Measurements from ENCODE around the gene RFTN1. TPM values are rescaled to one million over a fixed set of nuclear protein-coding genes. Genes with fewer than 3 reads are reported as not detected.

RFTN1 gene
- total and polyA plus RNA-seq, 2 experiments from 2014 or later, result 3.3 to 7.2 TPM

GRCh38 chr3:16323737-16324136 lies 189.8 kb downstream of the RFTN1 start (continued):
- TF ChIP-seq, protein P1, sequence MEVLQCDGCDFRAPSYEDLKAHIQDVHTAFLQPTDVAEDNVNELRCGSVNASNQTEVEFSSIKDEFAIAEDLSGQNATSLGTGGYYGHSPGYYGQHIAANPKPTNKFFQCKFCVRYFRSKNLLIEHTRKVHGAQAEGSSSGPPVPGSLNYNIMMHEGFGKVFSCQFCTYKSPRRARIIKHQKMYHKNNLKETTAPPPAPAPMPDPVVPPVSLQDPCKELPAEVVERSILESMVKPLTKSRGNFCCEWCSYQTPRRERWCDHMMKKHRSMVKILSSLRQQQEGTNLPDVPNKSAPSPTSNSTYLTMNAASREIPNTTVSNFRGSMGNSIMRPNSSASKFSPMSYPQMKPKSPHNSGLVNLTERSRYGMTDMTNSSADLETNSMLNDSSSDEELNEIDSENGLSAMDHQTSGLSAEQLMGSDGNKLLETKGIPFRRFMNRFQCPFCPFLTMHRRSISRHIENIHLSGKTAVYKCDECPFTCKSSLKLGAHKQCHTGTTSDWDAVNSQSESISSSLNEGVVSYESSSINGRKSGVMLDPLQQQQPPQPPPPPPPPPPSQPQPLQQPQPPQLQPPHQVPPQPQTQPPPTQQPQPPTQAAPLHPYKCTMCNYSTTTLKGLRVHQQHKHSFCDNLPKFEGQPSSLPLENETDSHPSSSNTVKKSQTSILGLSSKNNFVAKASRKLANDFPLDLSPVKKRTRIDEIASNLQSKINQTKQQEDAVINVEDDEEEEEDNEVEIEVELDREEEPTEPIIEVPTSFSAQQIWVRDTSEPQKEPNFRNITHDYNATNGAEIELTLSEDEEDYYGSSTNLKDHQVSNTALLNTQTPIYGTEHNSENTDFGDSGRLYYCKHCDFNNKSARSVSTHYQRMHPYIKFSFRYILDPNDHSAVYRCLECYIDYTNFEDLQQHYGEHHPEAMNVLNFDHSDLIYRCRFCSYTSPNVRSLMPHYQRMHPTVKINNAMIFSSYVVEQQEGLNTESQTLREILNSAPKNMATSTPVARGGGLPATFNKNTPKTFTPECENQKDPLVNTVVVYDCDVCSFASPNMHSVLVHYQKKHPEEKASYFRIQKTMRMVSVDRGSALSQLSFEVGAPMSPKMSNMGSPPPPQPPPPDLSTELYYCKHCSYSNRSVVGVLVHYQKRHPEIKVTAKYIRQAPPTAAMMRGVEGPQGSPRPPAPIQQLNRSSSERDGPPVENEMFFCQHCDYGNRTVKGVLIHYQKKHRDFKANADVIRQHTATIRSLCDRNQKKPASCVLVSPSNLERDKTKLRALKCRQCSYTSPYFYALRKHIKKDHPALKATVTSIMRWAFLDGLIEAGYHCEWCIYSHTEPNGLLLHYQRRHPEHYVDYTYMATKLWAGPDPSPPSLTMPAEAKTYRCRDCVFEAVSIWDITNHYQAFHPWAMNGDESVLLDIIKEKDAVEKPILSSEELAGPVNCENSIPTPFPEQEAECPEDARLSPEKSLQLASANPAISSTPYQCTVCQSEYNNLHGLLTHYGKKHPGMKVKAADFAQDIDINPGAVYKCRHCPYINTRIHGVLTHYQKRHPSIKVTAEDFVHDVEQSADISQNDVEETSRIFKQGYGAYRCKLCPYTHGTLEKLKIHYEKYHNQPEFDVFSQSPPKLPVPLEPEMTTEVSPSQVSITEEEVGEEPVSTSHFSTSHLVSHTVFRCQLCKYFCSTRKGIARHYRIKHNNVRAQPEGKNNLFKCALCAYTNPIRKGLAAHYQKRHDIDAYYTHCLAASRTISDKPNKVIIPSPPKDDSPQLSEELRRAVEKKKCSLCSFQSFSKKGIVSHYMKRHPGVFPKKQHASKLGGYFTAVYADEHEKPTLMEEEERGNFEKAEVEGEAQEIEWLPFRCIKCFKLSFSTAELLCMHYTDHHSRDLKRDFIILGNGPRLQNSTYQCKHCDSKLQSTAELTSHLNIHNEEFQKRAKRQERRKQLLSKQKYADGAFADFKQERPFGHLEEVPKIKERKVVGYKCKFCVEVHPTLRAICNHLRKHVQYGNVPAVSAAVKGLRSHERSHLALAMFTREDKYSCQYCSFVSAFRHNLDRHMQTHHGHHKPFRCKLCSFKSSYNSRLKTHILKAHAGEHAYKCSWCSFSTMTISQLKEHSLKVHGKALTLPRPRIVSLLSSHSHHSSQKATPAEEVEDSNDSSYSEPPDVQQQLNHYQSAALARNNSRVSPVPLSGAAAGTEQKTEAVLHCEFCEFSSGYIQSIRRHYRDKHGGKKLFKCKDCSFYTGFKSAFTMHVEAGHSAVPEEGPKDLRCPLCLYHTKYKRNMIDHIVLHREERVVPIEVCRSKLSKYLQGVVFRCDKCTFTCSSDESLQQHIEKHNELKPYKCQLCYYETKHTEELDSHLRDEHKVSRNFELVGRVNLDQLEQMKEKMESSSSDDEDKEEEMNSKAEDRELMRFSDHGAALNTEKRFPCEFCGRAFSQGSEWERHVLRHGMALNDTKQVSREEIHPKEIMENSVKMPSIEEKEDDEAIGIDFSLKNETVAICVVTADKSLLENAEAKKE (CRISPR knock-in tag; IDR thresholded peaks at IDR 0.05), result no peak
- TF ChIP-seq, protein P2, sequence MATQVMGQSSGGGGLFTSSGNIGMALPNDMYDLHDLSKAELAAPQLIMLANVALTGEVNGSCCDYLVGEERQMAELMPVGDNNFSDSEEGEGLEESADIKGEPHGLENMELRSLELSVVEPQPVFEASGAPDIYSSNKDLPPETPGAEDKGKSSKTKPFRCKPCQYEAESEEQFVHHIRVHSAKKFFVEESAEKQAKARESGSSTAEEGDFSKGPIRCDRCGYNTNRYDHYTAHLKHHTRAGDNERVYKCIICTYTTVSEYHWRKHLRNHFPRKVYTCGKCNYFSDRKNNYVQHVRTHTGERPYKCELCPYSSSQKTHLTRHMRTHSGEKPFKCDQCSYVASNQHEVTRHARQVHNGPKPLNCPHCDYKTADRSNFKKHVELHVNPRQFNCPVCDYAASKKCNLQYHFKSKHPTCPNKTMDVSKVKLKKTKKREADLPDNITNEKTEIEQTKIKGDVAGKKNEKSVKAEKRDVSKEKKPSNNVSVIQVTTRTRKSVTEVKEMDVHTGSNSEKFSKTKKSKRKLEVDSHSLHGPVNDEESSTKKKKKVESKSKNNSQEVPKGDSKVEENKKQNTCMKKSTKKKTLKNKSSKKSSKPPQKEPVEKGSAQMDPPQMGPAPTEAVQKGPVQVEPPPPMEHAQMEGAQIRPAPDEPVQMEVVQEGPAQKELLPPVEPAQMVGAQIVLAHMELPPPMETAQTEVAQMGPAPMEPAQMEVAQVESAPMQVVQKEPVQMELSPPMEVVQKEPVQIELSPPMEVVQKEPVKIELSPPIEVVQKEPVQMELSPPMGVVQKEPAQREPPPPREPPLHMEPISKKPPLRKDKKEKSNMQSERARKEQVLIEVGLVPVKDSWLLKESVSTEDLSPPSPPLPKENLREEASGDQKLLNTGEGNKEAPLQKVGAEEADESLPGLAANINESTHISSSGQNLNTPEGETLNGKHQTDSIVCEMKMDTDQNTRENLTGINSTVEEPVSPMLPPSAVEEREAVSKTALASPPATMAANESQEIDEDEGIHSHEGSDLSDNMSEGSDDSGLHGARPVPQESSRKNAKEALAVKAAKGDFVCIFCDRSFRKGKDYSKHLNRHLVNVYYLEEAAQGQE (IDR thresholded peaks at IDR 0.05; ENCODE audit: unreplicated experiment), result no peak
- TF ChIP-seq JUNB (IDR thresholded peaks at IDR 0.05; ENCODE audit: unreplicated experiment), result no peak
- no peak for TF ChIP-seq STAT1 (IDR thresholded peaks at IDR 0.05; ENCODE audit: unreplicated experiment)
- no peak for TF ChIP-seq EZH2phosphoT487 (IDR thresholded peaks at IDR 0.05; ENCODE audit: unreplicated experiment)
- TF ChIP-seq EZH2 (IDR thresholded peaks at IDR 0.05; ENCODE audit: low read depth, unreplicated experiment), result no peak
- no peak for TF ChIP-seq CREB1 (CRISPR knock-in tag; IDR thresholded peaks at IDR 0.05; ENCODE audit: low read depth)
- TF ChIP-seq, protein P3, sequence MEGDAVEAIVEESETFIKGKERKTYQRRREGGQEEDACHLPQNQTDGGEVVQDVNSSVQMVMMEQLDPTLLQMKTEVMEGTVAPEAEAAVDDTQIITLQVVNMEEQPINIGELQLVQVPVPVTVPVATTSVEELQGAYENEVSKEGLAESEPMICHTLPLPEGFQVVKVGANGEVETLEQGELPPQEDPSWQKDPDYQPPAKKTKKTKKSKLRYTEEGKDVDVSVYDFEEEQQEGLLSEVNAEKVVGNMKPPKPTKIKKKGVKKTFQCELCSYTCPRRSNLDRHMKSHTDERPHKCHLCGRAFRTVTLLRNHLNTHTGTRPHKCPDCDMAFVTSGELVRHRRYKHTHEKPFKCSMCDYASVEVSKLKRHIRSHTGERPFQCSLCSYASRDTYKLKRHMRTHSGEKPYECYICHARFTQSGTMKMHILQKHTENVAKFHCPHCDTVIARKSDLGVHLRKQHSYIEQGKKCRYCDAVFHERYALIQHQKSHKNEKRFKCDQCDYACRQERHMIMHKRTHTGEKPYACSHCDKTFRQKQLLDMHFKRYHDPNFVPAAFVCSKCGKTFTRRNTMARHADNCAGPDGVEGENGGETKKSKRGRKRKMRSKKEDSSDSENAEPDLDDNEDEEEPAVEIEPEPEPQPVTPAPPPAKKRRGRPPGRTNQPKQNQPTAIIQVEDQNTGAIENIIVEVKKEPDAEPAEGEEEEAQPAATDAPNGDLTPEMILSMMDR (conservative IDR thresholded peaks at IDR 0.05; ENCODE audit: low read depth in 2 of 2), result no peak
- TF ChIP-seq, protein P4, sequence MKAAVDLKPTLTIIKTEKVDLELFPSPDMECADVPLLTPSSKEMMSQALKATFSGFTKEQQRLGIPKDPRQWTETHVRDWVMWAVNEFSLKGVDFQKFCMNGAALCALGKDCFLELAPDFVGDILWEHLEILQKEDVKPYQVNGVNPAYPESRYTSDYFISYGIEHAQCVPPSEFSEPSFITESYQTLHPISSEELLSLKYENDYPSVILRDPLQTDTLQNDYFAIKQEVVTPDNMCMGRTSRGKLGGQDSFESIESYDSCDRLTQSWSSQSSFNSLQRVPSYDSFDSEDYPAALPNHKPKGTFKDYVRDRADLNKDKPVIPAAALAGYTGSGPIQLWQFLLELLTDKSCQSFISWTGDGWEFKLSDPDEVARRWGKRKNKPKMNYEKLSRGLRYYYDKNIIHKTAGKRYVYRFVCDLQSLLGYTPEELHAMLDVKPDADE (IDR thresholded peaks at IDR 0.05), result no peak

Measured in GM23338 (cell line).